Measurements from ENCODE around the gene ZNF444. TPM values are rescaled to one million over a fixed set of nuclear protein-coding genes. Genes with fewer than 3 reads are reported as not detected.

Gene ZNF444
- total and polyA plus RNA-seq, 2 of the 4 experiments (the other 2 are of a cell fraction), result 2.5 to 20.3 TPM

GRCh38 chr19:56191115-56191514, 50.0 kb downstream of the ZNF444 start:
- H4K5ac ChIP-seq (ENCODE audit: low read depth, low read length), result no peak overlapping the region
- DNase-seq (no peak), ATAC-seq (ENCODE audit: low read depth) (no peak)
- no peaks in the 10 kb centered on the region for H4K20me1 ChIP-seq (ENCODE audit: insufficient read depth, low read length)
- H2BK15ac ChIP-seq (ENCODE audit: low read depth, low read length), result no peak overlapping the region
- H3K4me1 ChIP-seq (ENCODE audit: control insufficient read depth, insufficient read depth, low read length), result no peaks in the 10 kb centered on the region
- no peaks in the 10 kb centered on the region for H3K27me3 ChIP-seq (ENCODE audit: control insufficient read depth, insufficient read depth, low read length)
- H2BK20ac ChIP-seq (ENCODE audit: low read depth, low read length), result no peak overlapping the region
- H4K8ac ChIP-seq (ENCODE audit: low read depth in 2 of 2, low read length in 2 of 2), result no peak overlapping the region
- no peak overlapping the region for H2AFZ ChIP-seq (replicated peaks; ENCODE audit: low read length, poor library complexity)
- no peak overlapping the region for H3K14ac ChIP-seq (replicated peaks; ENCODE audit: low read depth, low read length)
- TF ChIP-seq ELK1 (IDR thresholded peaks at IDR 0.05; ENCODE audit: borderline replicate concordance, low read depth, low read length) (no peak), FOS (IDR thresholded peaks at IDR 0.05; ENCODE audit: low read depth, low read length) (no peak), RAD21 (IDR thresholded peaks at IDR 0.05; ENCODE audit: low read length) (no peak), RFX5 (IDR thresholded peaks at IDR 0.05; ENCODE audit: low read depth, low read length) (no peak), MAZ (IDR thresholded peaks at IDR 0.05; ENCODE audit: borderline replicate concordance, low read depth, low read length) (no peak), BHLHE40 (IDR thresholded peaks at IDR 0.05; ENCODE audit: low read depth, low read length) (no peak), POLR2A (IDR thresholded peaks at IDR 0.05; ENCODE audit: low read depth, low read length) (no peak), MAFK (IDR thresholded peaks at IDR 0.05; ENCODE audit: low read depth, low read length) (no peak), MXI1 (IDR thresholded peaks at IDR 0.05; ENCODE audit: borderline replicate concordance, low read depth, low read length) (no peak), CEBPB (IDR thresholded peaks at IDR 0.05; ENCODE audit: low read depth, low read length) (no peak), SMC3 (IDR thresholded peaks at IDR 0.05; ENCODE audit: low read depth, low read length) (no peak), CHD1 (IDR thresholded peaks at IDR 0.05; ENCODE audit: low read depth, low read length) (no peak)
- TF ChIP-seq, protein P1, sequence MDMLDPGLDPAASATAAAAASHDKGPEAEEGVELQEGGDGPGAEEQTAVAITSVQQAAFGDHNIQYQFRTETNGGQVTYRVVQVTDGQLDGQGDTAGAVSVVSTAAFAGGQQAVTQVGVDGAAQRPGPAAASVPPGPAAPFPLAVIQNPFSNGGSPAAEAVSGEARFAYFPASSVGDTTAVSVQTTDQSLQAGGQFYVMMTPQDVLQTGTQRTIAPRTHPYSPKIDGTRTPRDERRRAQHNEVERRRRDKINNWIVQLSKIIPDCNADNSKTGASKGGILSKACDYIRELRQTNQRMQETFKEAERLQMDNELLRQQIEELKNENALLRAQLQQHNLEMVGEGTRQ (IDR thresholded peaks at IDR 0.05; ENCODE audit: low read depth, low read length), result no peak
- in situ Hi-C loops (cut with MboI; ENCODE audit: low sequenced_read_pairs) (no loop called here), intact Hi-C loops (cut with micrococcal nuclease) (no loop called here), dilution Hi-C loops (cut with HindIII; ENCODE audit: low sequenced_read_pairs, unreplicated experiment) (no loop called here)
- no peak overlapping the region for H3K4ac ChIP-seq (ENCODE audit: low read depth, low read length)
- no peak overlapping the region for H3K4me2 ChIP-seq (ENCODE audit: low read depth, low read length)
- no peak overlapping the region for H2AK5ac ChIP-seq (ENCODE audit: low read depth, low read length)
- BruUV-seq (replicated peaks), result no TSS peak
- no peak overlapping the region for H3K27ac ChIP-seq (ENCODE audit: insufficient read depth, low read length)
- no peaks in the 10 kb centered on the region for H3K9me1 ChIP-seq (ENCODE audit: insufficient read depth, low read length)
- POLR2A ChIA-PET (ENCODE audit: unreplicated experiment), result no interaction called here
- no peak overlapping the region for H2BK5ac ChIP-seq (ENCODE audit: low read depth, low read length, poor library complexity, severe bottlenecking)
- no peak overlapping the region for H2BK120ac ChIP-seq (ENCODE audit: low read depth, low read length)
- no peak overlapping the region for H3K23ac ChIP-seq (ENCODE audit: low read depth, low read length)
- no peaks in the 10 kb centered on the region for H3K79me1 ChIP-seq (ENCODE audit: low read depth in 1 of 2, low read length in 2 of 2)
- H3K4me3 ChIP-seq (ENCODE audit: insufficient read depth, low read depth, low read length), result no peak overlapping the region
- no peaks in the 10 kb centered on the region for H3K9me3 ChIP-seq (ENCODE audit: control insufficient read depth, insufficient read depth, low read length)
- no peak overlapping the region for H3K56ac ChIP-seq (ENCODE audit: extremely low read depth, insufficient read depth, low read length)
- H3K36me3 ChIP-seq (ENCODE audit: control insufficient read depth, insufficient read depth, low read length), result no peaks in the 10 kb centered on the region
- no peak overlapping the region for H2AK9ac ChIP-seq (replicated peaks; ENCODE audit: low read depth, low read length, poor library complexity)
- WGBS, 2 experiments (ENCODE audit: extremely low coverage in 2 of 2, insufficient read length in 1 of 2), result 44% methylated on average over 2 of the region's 7 CpGs; no CpG with 5 or more reads in 1 of the 2 experiments
- no peak overlapping the region for H3K18ac ChIP-seq (ENCODE audit: low read depth, low read length)
- H4K91ac ChIP-seq (ENCODE audit: insufficient read depth, low read depth, low read length), result no peak overlapping the region
- CTCF ChIA-PET, result no interaction called here
- no peak overlapping the region for H3K9ac ChIP-seq (ENCODE audit: low read depth, low read length)
